GM23248 (cell line): ENCODE data around the gene ERFL.

ENCODE experiments used
- EZH2 ChIP-seq: fragments of 200-600 bp; sonication (generic); IDR thresholded peaks from 2 replicates; pipeline ENCODE4 v1.6.1; 2018; ENCODE audit warnings: antibody characterized with exemption, mild to moderate bottlenecking; ENCODE audit not compliant: insufficient read depth, poor library complexity, severe bottlenecking
- EZH2phosphoT487 ChIP-seq: fragments of 200-600 bp; sonication (generic); IDR thresholded peaks from 2 replicates; pipeline ENCODE4 v1.6.1; 2018; ENCODE audit warnings: antibody characterized with exemption, moderate library complexity, mild to moderate bottlenecking, low read depth; ENCODE audit not compliant: insufficient read depth

GRCh38 chr19:41883821-41884733 lies 44.2 kb downstream of the ERFL start:
- TF ChIP-seq EZH2 (no peak), EZH2phosphoT487 (no peak)
